Vagina (tissue), 2 donors: ENCODE measurements around the gene PPP1R36. TPM values are rescaled to one million over a fixed set of nuclear protein-coding genes. Genes with fewer than 3 reads are reported as not detected.

Experiments used
- DNase-seq, 2 donors: peaks; one replicate each; pipeline ENCODE4 v3.0.0-alpha.2; 2017; ENCODE audit errors: extremely low spot score in 2 of 2
- H3K27ac ChIP-seq: fragments of 200-600 bp; sonication (generic); one replicate; pipeline ENCODE4 v1.5.1; 2019
- H3K27me3 ChIP-seq: fragments of 200-600 bp; sonication (generic); one replicate; pipeline ENCODE4 v1.5.1; 2019
- H3K36me3 ChIP-seq, 2 donors: fragments of 200-600 bp; sonication (generic); one replicate each; pipeline ENCODE4 v1.5.1; 2017 to 2019
- H3K4me1 ChIP-seq: fragments of 200-600 bp; sonication (generic); one replicate; pipeline ENCODE4 v1.5.1; 2019
- H3K4me3 ChIP-seq, 2 donors: fragments of 200-600 bp; sonication (generic); 1 replicate in 1 of 2; 2 replicates in 1 of 2; pipeline ENCODE4 v1.5.1; 2016 to 2019
- H3K9me3 ChIP-seq: fragments of 200-600 bp; sonication (generic); one replicate; pipeline ENCODE4 v1.5.1; 2019
- CTCF ChIP-seq, 3 experiments: fragments of 450-650 bp in 2 of 3; fragments of 200-600 bp in 1 of 3; sonication (generic) in 1 of 3; IDR thresholded peaks; one replicate each; pipeline ENCODE4 v1.5.1; 2017 to 2019; ENCODE audit warnings: antibody characterized with exemption in 3 of 3, mild to moderate bottlenecking in 2 of 3, moderate library complexity in 2 of 3
- POLR2A ChIP-seq, 2 donors: fragments of 450-650 bp; IDR thresholded peaks; one replicate each; pipeline ENCODE4 v1.6.1; 2017; ENCODE audit warnings: antibody characterized with exemption in 2 of 2, mild to moderate bottlenecking in 2 of 2, moderate library complexity in 2 of 2
- POLR2AphosphoS5 ChIP-seq, 2 donors: sonication (generic); formaldehyde crosslinking; IDR thresholded peaks; one replicate each; pipeline ENCODE4 v1.9.0; 2017; ENCODE audit warnings: antibody characterized with exemption in 2 of 2, mild to moderate bottlenecking in 2 of 2, low read depth in 1 of 2; ENCODE audit not compliant: insufficient read depth in 1 of 2
- intact Hi-C: fragments of 100-400 bp; cut with DNase I; formaldehyde crosslinking; loops from one replicate; pipeline ENCODE4 v1.15.1; 2023
- total RNA-seq: library from RNA; depleted of rRNA; stranded (reverse); fragments of >200 nt; gene quantifications from one replicate; pipeline ENCODE4 v1.2.3, GENCODE V29; 2016

The PPP1R36 gene
- total RNA-seq: not detected

- Histone ChIP-seq H3K4me3 (peak within 1 kb of the TSS; percentile 34 to 44), H3K27me3 (no peaks in the 10 kb centered on the region), H3K4me1 (peaks cover 16% of the 10 kb centered on the region), H3K27ac (peak within 1 kb of the TSS; percentile 4), H3K9me3 (no peaks in the 10 kb centered on the region), H3K36me3 (no peaks in the 10 kb centered on the region)
- intact Hi-C loops: no loop called here
- TF ChIP-seq POLR2AphosphoS5 (IDR thresholded peaks at IDR 0.05; ENCODE audit: insufficient read depth in 1 of 2, low read depth in 1 of 2): no peak
- TF ChIP-seq POLR2A (IDR thresholded peaks at IDR 0.05): no peak
- no peak for TF ChIP-seq CTCF (IDR thresholded peaks at IDR 0.05)
- no peak for DNase-seq
These were observed at the start of gene PPP1R36 for GRCh38 chr14:64549791-64550620. PPP1R36 (plus strand) TSS chr14:64549961; CDS start chr14:64549998, 37 bp downstream.

DNA sequence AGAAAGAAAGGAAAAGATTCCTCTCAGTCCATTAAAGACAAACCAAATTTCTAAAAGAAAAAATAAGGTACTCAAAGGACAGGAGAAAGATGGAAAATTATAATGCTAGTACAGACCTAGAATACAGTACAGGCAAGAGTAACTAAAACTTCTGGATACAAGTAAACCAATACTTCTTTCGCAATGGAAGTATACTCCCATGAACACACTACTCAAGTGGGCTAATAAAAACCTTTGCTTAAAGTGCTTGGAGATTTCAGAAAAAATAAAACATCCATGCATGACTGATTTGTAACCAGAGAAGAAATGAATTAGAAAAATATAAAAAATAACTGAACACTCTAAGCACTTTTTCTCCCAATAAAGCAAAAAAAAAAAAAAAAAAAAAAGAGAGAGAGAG is 49.7 kb upstream of the PPP1R36 start:
- intact Hi-C loops: no loop called here
- no peak overlapping the region for H3K27ac ChIP-seq

DNA sequence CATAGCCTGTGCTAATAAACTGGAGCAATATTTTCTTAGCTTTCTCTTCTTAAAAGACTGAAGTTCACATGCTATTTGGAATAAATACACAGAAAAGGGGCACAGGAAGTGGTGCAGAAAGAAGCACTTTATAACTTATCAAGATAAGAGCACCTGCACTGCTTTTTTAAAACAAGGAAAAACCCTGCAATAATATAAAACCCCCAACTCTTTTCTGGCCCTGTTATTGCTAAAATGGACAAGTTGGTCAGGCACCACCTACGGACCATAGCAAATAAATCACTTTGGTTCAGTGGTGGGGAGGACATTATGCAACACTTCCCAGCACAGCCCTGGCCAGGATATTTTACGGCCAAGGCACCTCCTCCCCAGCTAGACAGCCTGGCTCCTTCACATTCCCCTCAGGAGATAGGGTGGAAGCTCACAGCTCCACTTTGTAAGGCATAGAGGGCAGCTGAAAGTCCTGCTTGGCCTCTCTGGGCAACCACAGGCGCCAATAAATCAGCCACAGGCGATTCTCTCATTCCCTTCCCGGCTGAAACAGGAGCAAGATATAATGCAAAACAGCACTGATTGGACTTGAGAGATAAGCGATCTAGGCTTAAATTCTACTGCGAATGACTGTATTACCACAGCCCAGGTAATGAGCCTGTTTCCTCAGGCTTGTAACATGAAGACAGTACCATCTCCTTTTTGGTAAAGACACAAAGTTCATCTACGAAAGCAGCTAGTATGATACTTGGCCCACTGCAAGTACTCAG is 48.2 kb upstream of the PPP1R36 start:
- H3K9me3 ChIP-seq: no peaks in the 10 kb centered on the region
- no peaks in the 10 kb centered on the region for H3K27me3 ChIP-seq
- H3K4me3 ChIP-seq: peak overlapping the region; percentile 68 to 90
- peak in 1 of 2 donors; percentile 93 for DNase-seq
- intact Hi-C loops: no loop called here
- no peaks in the 10 kb centered on the region for H3K36me3 ChIP-seq
- peak overlapping the region; percentile 94 for H3K27ac ChIP-seq
- TF ChIP-seq CTCF (IDR thresholded peaks at IDR 0.05): no peak
- TF ChIP-seq POLR2AphosphoS5 (IDR thresholded peaks at IDR 0.05; ENCODE audit: insufficient read depth in 1 of 2, low read depth in 1 of 2): peak; percentile 64 to 66
- no peak for TF ChIP-seq POLR2A (IDR thresholded peaks at IDR 0.05)
- H3K4me1 ChIP-seq: peaks cover 46% of the 10 kb centered on the region

More for the DNA sequence above, 49.7 kb upstream of the PPP1R36 start:
- H3K4me1 ChIP-seq: peaks cover 34% of the 10 kb centered on the region
- no peak for TF ChIP-seq POLR2A (IDR thresholded peaks at IDR 0.05)
- no peak for TF ChIP-seq POLR2AphosphoS5 (IDR thresholded peaks at IDR 0.05; ENCODE audit: insufficient read depth in 1 of 2, low read depth in 1 of 2)
- TF ChIP-seq CTCF (IDR thresholded peaks at IDR 0.05): no peak
- no peak for DNase-seq
- no peak overlapping the region for H3K4me3 ChIP-seq
- no peaks in the 10 kb centered on the region for H3K9me3 ChIP-seq
- H3K27me3 ChIP-seq: no peaks in the 10 kb centered on the region
- H3K36me3 ChIP-seq: no peaks in the 10 kb centered on the region

GRCh38 chr14:64502456-64502855 is 47.3 kb upstream of the PPP1R36 start:
- DNase-seq: no peak
- peaks cover 55% of the 10 kb centered on the region for H3K4me1 ChIP-seq
- no peaks in the 10 kb centered on the region for H3K36me3 ChIP-seq
- no peak for TF ChIP-seq CTCF (IDR thresholded peaks at IDR 0.05)
- TF ChIP-seq POLR2A (IDR thresholded peaks at IDR 0.05): no peak
- no peak for TF ChIP-seq POLR2AphosphoS5 (IDR thresholded peaks at IDR 0.05; ENCODE audit: insufficient read depth in 1 of 2, low read depth in 1 of 2)
- H3K4me3 ChIP-seq: peak overlapping the region; percentile 68 to 90
- H3K9me3 ChIP-seq: no peaks in the 10 kb centered on the region
- intact Hi-C loops: no loop called here
- peak overlapping the region; percentile 94 for H3K27ac ChIP-seq
- H3K27me3 ChIP-seq: no peaks in the 10 kb centered on the region
